Kasumi-1 (cell line): Measurements from ENCODE around the gene TCERG1L.
"Not testable (repeated sequence)": the region's sequence is repeated elsewhere in the genome, so short reads cannot be mapped to it uniquely, and the experiment has no call there.

Experiments used
- DNase-seq, 2 experiments: peaks; one replicate each; lab custom pipeline; 2025; lab: John Stamatoyannopoulos, UW

Gene TCERG1L

DNA sequence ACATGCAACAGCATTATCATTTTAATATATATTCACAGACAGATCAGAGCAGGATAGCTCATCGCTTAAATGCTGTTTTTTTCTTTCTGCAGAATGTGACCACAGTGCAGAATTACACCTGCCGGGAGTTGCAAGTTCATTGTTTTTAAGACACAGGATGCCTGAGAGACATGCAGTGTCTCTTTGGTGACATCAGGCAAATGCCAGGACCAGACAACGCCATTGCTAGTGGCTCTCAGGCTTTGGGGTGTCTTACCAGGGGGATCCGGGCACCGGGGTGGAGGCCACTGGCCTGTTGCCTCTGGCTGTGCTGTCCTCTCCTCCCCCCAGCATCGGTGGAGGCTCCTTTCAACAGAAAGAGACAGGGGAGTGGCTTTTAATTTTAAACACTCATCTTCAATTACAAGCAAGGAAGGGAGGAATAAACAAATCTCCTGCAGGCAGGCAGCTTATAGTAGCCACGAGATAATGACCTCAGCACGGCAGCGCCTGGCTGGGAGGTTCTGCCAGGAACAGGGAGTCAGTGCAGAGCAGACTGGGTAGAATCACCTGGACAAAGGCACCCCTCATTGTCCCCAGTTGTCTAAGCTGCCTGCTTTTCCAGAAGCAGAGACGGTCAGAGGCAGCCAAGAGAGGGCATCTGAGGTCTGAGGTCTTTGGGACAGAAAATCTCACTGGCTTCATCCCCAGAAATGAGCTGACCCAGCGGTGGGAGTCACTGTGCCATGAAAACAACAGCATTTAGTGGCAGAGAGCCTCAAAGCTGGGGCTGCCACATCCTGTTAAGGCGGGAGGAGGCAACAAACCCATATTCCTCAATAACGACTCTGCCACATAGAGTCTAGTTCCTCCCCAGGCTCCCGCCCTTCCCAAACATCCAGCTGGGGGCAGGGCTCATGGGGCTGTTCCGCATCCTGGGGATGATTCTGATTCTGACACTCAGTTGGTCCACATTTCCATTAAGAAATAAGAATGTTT, 148.4 kb downstream of the TCERG1L start:
- no peak for DNase-seq

GRCh38 chr10:131162211-131162610, 149.3 kb downstream of the TCERG1L start:
- no peak for DNase-seq

- no peak for DNase-seq
Measured at GRCh38 chr10:131161087-131161486, 150.4 kb downstream of the TCERG1L start.

- DNase-seq, result no peak
Measured at GRCh38 chr10:131160219-131160875, 151.2 kb downstream of the TCERG1L start.

GRCh38 chr10:131159771-131160170, 151.8 kb downstream of the TCERG1L start:
- no peak for DNase-seq

GRCh38 chr10:131158695-131159094, 152.8 kb downstream of the TCERG1L start:
- no peak for DNase-seq

DNA sequence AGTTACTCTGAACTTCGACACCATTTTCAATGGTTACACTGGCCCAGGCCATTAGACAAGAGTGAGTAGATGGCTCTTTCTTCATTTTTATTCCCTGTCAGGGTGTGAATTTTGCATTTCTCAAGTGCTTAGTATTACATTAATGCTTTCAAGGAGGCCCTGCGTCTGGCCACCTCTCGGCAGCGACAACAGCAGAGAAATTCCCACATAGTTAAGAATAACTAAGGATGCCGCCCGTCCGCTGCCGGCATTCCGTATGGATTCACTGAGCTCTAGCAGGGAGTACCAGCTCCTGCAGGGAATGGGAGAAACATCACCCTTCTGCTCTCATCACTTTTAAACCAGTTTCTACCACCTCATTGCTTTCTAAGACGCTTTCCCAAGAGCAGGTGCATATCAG, 153.6 kb downstream of the TCERG1L start:
- no peak for DNase-seq

DNA sequence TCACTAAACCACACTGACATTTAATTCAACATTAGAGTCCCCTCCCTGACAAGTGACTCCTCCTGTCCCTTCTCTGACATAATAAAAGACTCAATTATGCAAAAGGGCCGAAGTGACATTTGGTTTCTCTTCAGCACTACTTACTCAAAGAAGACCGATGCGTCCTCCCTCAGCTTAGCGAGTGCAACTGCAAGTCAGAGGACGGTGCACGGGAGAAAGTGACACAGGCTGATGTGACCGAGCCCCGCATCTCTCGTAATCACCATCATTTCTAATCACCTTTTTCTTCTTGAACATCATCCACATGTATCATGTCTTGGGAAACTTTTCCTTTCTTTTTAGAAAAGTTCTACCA, 155.7 kb downstream of the TCERG1L start:
- DNase-seq, result no peak

- no peak for DNase-seq
Measured at GRCh38 chr10:131155218-131155875, 156.2 kb downstream of the TCERG1L start.

DNA sequence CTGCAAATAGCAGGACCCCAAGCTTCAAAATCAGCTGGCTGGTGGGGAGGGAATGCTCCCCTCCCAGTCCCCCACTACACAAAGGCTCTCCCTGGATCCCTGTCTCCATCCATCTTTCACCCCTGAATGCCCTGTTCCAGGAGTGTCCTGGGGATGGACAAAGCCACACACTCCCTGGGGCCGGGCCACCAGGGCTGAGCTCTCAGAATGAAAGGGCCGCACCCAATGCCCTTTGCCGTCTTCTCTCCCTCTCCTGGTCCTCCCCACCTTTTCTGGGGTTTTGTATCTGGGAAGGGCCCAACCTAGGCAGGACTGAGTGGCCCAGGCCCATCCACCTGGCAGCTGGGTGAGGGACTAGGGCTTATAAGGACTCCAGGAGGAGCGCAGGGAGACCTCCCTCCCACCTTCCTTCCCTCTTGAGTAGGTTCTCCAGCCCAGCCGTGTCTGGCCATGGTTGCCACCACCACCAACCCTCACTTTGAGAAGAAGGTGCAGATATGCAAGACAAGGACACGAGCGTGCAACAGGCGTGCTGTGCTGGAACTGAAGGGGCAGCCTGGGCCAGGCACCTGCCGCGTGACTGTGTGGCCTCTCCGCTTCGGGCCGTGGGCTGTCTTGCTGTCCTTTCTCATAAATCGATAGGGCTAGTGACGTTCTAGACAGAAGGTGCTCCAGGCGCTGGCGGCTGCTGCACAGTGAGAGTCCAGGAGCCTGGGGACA, 157.1 kb downstream of the TCERG1L start:
- no peak for DNase-seq

DNA sequence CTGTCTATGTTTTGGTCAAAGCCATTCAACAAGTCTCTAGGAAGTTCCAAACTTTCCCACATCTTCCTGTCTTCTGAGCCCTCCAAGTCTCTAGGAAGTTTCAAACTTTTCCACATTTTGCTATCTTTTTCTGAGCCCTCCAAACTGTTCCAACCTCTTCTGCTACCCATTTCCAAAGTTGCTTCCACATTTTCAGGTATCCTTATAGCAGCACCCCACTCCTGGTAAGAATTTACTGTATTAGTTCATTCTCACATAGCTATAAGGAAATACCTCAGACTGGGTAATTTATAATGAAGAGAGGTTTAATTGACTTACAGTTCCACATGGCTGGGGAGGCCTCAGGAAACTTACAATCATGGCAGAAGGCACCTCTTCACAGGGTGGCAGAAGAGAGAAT, 159.1 kb downstream of the TCERG1L start:
- DNase-seq, result not testable (repeated sequence)

GRCh38 chr10:131150126-131150525, 161.4 kb downstream of the TCERG1L start:
- DNase-seq, result no peak

DNA sequence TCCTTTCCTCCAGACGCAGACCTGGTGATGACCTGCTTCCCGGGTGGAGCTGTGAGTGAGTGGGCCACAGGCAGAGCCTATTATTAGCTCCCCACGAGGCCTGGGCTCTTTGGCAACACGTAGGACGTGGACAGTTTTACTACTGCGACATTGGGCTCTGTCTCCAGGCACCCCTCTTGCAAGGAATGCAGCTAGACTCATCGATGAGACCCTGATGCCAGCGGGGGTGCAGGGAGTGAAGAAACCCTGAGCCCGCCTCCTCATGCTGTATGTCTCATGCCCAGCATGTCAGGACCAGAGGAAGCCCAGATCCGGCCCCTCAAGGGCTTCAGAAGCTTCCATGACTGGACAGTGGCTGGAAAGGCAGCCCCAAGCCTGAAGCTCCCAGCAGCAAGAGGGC, 161.9 kb downstream of the TCERG1L start:
- no peak for DNase-seq

- no peak for DNase-seq
Measured at GRCh38 chr10:131149111-131149510, 162.4 kb downstream of the TCERG1L start.

DNA sequence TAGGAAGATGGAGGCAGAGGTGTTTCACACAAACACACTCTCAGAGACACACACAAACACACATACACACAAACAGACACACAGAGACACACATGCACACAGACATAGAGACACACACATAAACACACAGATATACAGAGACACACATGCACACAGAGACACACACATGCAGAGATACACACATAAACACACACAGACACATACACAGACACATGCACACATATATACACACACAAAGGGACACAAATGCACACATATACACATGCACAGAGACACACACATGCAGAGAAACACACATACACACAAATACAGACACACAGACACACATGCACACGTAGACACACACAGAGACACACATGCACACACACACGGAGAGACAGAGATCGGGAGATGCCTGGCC, 163.3 kb downstream of the TCERG1L start:
- no peak for DNase-seq

- no peak for DNase-seq
Measured at GRCh38 chr10:131147301-131147975, 164.1 kb downstream of the TCERG1L start.

- DNase-seq, result no peak
Measured at GRCh38 chr10:131146790-131147189, 164.7 kb downstream of the TCERG1L start.

- no peak for DNase-seq
Measured at GRCh38 chr10:131145756-131146155, 165.8 kb downstream of the TCERG1L start.

- no peak for DNase-seq
Measured at GRCh38 chr10:131144711-131145375, 166.7 kb downstream of the TCERG1L start.

GRCh38 chr10:131144196-131144595, 167.3 kb downstream of the TCERG1L start:
- DNase-seq, result no peak
